NCI-H2227 (cell line): Measurements from ENCODE around the gene GMPR.

Experiments used
- DNase-seq: peaks from one replicate; lab custom pipeline; 2025; ENCODE audit not compliant: unreplicated experiment; lab: John Stamatoyannopoulos, UW

The GMPR gene

DNA sequence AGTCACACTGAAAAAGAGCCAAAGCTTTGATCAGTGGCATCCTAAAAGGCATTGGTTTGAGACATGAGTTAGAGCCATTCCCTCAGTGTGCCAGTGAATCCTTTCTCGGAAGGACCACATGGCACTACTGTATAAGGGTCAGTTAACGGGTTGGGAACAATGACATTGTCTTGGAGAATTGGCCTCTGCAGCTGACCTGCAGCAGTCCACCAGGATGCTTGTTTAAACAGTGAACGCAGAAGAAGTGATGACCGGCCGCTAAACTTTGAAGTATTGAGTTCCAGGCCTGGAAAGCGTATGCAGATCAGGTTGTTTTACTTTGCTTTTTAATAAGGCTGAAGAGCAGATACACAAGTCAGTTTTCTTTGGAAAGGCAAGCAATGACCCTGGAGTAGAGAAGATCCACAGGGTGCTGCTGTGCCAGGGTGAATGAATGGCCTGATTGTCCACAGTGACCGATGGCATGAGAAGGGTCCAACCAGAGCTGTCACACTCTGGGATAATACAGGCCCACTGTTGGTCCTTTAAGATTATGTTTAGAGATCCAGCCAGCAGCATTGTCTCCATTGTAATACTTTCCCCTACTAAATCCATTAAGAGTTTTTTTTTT is 57.8 kb downstream of the GMPR start:
- DNase-seq = no peak

GRCh38 chr6:16299861-16300260 is 61.5 kb downstream of the GMPR start:
- DNase-seq = no peak

GRCh38 chr6:16301511-16301910 is 63.1 kb downstream of the GMPR start:
- no peak for DNase-seq

GRCh38 chr6:16302721-16303552 is 64.5 kb downstream of the GMPR start:
- no peak for DNase-seq

GRCh38 chr6:16305246-16305725 is 66.9 kb downstream of the GMPR start:
- DNase-seq = no peak

DNA sequence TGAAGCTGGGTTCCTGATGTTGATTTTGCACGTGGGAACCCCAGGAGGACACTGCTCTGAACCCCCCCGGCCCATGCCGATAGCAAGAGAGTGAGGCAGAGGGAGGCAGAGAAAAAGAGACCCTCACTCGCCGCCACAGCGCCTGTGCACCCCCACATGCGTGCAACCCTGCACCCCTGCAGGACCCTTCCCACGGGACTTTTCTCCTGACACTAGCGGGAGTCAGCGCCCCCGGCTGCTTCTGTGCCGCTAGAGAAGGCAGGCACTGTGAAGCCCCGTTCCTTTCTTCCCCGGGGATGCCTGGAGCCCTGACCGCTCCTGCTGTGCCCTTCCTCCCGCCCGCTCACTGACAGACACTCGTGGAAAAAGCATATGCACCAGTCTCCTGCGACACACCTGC is 67.4 kb downstream of the GMPR start:
- DNase-seq = no peak

DNA sequence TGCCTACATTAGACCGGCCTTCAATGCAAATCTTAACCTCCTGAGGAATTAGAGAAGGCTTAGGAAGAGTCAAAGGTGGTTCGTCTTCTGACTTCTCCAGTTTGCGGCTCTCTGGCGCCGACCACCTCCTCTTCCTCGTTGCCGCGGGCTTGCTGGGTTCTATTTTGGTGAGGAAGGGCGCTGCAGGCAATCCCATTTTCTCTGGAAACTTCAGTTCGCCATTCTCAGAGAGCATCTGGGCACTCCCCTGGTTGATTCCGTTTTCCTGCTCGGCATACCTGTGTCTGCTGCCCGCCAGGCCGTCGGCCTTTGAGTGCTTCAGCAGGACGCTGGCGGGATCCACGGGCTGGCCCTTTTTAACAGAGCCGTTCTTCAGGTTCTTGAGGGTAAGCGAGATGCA is 67.9 kb downstream of the GMPR start:
- DNase-seq = no peak

GRCh38 chr6:16311763-16312162 is 73.4 kb downstream of the GMPR start:
- DNase-seq = no peak

DNA sequence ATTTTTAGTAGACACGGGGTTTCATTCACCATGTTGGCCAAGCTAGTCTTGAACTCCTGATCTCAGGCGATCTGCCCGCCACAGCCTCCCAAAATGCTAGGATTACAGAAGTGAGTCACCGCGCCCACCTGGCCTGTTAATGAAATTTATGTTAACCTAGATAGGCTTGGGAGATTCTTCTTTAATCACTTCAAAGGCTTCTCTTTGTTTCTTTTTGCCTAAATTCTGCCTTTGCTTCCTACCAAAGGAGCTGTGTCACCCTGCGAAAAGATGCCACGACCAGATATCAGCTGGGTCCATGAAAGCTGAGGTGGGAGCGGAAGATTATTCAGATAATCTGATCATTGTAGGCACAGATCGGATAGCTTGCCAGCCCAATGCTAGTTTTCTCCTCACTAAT is 75.3 kb downstream of the GMPR start:
- DNase-seq = no peak

- no peak for DNase-seq
These were observed 75.9 kb downstream of the GMPR start for GRCh38 chr6:16314296-16314695.

GRCh38 chr6:16316741-16317251 is 78.4 kb downstream of the GMPR start:
- DNase-seq = no peak

- DNase-seq = no peak
These were observed 80.2 kb downstream of the GMPR start for GRCh38 chr6:16318538-16318937.

DNA sequence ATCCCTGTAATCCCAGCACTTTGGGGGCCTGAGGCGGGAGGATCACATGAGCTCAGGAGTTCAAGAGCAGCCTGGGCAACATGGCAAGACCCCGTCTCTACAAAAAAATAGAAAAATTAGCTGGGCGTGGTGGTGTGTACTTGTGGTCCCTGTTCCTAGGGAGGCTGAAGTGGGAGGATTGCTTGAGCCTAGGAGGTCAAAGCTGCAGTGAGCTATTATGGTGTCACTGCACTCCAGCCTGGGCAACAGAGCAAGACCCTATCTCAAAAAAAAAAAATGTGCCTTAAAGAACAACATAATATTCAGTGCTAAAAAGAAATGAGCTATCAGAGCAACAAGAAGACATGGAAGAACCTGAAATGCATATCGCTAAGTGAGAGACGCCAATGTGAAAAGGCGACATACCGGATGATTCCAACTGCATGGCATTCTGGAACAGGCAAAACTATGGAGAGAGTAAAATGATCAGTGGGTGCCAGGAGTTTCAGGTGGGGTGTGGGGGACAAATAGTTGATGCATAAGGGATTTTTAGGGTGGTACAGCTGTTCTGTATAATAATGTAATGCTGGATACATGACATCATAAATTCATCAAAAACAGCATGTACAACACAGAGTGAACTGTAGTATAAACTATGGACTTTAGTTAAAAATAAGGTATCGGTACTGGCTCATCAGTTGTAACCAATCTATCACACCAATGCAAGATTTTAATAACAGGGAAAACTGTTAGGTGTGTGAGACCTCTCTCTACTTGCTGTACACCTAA is 80.8 kb downstream of the GMPR start:
- DNase-seq = no peak

DNA sequence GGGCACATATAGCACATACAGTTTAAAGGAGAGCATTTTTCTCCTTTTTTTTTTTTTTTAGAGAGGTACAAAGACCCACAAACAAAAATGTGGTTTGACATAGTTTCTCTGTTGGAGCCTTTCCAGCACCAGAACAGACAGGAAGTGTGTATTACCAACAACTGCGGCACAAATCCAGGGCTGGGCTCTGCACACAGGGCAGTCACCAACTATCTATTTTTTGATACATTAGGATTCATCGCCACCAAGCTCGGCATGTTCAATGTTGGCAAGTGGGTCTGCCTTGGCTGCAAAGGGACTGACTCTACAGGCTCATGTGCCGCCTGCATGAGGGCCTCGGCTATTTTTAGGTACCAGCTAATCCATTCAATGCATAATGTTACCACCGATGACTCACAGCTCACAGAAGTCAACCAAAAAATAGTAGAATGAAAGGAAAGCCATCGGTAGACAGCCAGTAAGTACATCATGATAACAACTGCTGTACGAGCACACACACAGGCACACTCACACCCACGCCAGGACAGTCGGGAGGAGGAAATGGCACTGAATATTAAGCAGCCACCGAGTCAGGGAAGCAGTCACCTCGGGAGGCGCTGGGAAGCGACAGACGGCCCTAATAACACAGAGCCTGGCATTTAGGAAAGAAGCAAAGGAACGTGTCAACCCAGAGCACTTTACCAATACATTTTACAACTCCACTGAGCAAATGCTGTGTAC is 81.6 kb downstream of the GMPR start:
- DNase-seq = no peak

- DNase-seq = no peak
These were observed 82.3 kb downstream of the GMPR start for GRCh38 chr6:16320533-16321340.

- no peak for DNase-seq
These were observed 82.9 kb downstream of the GMPR start for GRCh38 chr6:16321341-16321710.

DNA sequence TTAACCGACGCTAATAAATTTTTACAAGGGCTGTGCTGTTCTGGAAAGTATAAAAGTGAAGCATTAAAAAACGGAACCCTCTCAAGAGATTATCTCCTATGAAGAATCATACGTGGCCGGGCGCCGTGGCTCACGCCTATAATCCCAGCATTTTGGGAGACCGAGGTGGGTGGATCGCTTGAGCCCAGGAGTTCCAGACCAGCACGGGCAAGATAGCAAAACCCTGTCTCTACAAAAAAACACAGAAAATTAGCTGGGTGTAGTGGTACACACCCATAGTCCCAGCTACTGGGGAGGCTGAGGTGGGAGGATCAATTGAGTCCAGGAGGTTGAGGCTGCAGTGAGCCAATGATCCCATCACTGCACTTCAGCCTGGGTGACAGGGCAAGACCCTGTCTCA is 83.4 kb downstream of the GMPR start:
- DNase-seq = no peak

DNA sequence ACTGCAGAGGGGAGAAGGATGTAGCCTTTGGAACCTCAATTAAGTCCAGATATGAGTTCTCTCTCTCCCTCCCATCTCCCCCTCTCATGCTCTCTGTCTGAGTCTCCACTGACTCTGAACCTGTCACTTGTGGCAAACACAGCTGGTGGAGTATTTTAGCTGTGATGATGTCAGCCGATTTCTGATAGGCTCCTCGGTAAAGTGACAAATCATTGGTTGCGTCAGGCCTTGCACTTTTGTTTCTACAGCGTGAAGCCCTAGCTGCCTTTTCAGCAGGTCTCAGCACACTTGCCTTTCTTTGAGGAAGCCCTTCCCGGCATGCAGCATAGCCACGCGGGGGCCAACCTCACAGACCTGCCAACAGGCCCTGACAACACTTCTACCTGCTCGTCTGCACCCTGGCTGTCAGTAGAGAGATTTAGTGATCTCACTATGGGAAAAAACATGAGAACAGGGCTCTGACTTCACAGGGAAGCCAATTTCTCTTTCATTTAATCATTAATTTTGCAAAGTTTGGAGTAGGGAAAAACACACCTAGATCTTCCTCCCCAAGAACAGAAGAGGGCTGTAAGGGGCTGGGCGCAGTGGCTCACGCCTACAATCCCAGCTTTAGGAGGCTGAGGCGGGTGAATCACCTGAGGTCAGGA is 84.4 kb downstream of the GMPR start:
- no peak for DNase-seq

DNA sequence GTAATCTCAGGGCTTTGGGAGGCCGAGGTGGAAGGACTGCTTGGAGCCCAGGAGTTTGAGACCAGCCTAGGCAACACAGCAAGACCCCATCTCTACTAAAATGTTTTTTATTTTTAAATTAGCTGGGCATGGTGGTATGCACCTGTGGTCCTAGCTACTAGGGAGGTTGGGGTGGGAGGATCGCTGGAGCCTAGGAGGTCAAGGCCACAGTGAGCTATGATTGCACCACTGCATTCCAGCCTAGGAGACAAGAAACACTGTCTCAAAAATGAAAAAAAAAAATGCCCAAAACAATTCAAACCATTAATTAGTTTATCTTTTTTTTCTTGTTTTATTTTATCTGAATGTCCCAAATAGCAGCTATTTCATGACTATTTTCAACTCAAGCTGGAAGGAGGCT is 85.8 kb downstream of the GMPR start:
- no peak for DNase-seq
